ENCODE data around the gene RALA.

Gene RALA

DNA sequence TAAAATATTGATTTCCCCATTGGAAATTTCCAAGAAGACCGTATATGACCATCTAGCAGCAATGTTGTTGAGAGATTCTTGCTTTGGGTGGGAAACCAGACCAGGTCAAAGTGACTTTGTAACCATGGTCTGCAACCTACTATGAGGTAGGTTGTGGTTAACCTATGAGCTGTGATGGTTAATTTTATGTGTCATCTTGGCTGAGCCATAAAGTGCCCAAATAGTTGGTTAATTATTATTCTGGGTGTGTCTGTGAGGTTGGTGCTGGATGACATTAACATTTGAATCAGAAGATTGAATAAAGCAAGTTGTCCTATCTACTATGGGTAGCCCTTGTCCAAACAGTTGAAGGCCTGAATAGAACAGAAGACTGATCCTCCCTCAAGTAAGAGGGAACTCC, 18.3 kb upstream of the RALA start:
- FAIRE-seq (no peak), DNase-seq (ENCODE audit: insufficient read length, low spot score) (no peak)
- no peak for TF ChIP-seq POLR2A (IDR thresholded peaks at IDR 0.05; ENCODE audit: low read depth, low read length)

DNA sequence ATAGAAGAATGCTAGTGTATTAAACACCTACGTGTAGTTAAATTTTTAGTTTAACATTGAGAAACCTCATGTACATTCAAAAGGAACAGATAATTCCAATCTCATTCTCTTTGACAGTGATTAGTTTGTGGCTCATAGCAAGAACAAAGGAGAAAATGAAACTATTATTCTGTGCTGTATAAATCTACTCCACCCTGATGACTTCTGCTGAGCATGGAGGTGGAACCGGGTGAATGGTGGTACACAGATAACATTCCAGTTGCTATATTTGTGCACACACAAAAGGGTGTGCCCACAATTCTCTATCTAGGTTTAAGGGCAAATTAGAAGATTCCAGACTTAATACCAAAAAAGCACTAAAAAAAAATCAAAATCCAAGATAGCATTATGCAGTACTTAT, 17.0 kb upstream of the RALA start:
- DNase-seq (ENCODE audit: insufficient read length, low spot score) = no peak
- TF ChIP-seq POLR2A (IDR thresholded peaks at IDR 0.05; ENCODE audit: low read depth, low read length) = no peak
- FAIRE-seq = no peak

DNA sequence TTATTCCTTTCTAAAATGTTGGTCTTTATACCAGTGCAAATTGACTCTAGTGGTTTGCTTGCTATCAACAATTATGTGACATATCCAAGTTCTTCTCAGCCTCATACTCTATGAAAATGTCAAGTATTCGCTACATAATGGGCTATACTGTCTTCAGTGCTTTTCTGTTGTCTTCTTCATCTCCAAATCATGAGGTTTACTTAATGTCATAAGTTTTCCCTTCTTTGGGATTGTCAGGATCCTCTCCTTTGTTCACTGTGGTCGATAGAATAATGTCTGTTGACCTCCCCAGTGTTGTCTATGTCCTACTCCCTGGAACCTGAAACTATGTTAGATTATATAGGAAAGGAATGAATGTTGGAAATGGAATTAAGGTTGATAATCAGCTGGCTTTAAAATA, 16.4 kb upstream of the RALA start:
- FAIRE-seq = no peak
- TF ChIP-seq POLR2A (IDR thresholded peaks at IDR 0.05; ENCODE audit: low read depth, low read length) = no peak
- no peak for DNase-seq (ENCODE audit: insufficient read length, low spot score)

DNA sequence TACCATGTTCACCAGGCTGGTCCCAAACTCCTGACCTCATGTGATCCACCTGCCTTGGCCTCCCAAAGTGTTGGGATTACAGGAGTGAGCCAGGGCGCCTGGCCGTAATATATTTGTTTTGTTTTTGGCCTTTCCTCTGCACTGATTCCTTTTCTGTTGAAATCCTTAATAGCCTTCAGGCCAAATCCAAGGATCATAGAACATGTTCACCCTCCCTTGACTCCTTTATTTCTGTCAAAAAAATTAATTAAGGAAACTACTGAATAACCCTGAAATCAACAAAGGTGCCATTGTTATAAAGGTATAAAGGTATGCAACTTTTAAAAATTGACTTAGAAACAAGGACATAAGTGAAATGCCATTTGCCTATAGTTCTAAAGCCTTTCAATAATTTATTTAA, 15.5 kb upstream of the RALA start:
- DNase-seq (ENCODE audit: insufficient read length, low spot score) = no peak
- TF ChIP-seq POLR2A (IDR thresholded peaks at IDR 0.05; ENCODE audit: low read depth, low read length) = no peak
- FAIRE-seq = no peak

DNA sequence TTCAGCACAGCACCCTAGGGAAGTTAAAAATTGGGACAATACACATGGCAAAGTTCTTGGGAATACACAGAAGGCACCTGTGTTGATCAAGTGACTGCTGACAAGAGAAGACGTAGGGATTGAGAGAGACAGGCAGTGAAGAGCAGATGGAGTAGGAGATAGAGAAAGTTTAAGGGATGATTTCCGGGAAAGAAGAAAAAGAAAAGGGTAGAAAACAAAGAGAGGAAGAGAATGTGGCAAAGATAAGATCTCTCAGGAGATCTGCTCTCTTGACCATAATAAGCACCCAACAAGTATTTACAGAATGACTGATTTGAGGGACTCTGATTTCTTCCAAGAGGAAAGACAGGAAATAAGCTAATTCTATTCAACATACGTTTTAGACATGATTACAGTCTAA, 15.1 kb upstream of the RALA start:
- DNase-seq (ENCODE audit: insufficient read length, low spot score) = no peak
- no peak for TF ChIP-seq POLR2A (IDR thresholded peaks at IDR 0.05; ENCODE audit: low read depth, low read length)
- no peak for FAIRE-seq

DNA sequence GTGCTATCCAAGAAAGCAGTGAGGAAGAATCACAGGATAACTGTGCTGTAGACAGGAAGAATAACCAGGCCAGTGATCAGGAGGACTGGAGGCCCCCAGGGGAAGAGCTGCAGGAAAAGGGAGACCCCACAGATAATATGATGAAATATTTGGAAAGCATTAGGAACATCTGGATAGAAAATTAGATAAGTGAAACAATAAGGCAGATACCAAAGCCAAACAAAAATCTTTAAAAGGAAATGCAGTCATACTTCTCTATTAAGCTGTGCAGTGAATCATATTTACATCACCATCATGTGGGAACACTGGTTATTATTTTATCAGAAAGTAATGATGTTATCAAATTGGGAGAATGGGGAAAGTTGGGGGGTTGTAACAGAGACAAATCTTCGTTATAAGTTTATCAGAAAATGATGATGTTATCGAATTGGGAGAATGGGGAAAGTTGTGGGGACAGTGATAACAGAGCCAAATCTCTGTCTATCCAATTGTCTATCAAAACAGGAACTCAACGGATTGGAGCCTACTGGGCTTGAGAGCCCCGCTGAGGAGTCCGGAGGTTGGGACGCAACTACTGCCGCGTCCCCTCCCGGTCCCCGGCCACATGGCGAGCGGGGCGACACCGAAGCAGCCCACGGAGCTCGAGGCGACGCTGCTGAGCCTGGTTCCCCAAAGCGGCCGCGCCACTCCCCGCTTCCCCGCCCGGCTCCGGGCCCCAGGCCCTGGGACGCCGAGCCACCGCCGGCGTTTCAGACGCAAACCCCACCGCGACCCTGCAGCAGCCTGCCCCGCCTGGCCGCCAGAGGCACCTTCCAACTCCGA, 14.0 kb upstream of the RALA start:
- no peak for TF ChIP-seq POLR2A (IDR thresholded peaks at IDR 0.05; ENCODE audit: low read depth, low read length)
- peak; percentile 59 for DNase-seq (ENCODE audit: insufficient read length, low spot score)
- FAIRE-seq = peak; percentile 43

DNA sequence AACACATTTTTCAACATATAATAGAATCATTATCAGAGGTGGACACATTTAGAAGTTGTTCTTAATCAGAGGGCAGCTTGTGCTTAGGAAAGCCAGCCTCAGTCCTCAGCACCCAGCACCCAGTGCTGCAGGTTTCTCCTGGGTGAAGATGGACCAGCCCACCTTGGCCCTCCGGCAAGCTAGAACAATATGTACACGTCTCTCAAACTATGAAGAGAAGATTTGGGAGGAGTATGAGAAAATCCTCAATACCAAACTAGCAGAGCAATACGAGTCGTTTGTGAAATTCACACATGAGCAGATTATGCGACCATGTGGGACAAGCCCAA, 13.5 kb upstream of the RALA start:
- FAIRE-seq = no peak
- no peak for DNase-seq (ENCODE audit: insufficient read length, low spot score)
- TF ChIP-seq POLR2A (IDR thresholded peaks at IDR 0.05; ENCODE audit: low read depth, low read length) = no peak

DNA sequence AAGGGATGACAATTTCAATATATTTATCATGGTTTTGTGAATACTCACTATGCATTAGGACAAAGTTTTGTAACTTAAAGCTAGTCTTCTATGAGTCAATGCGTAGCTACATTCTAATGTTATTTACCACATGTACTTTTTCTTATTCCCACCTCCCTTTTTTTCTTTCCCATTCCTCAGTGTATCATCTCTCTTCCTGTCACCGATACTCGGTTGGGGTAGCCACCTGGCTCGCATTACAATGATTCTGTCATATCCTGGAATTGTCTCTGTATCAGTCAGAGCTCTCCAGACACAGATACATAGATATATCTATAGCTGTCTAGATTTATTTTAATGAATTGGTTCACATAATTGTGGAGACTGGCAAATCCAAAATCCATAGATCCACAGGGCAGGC, 9.8 kb upstream of the RALA start:
- DNase-seq (ENCODE audit: insufficient read length, low spot score) = no peak
- FAIRE-seq = no peak

DNA sequence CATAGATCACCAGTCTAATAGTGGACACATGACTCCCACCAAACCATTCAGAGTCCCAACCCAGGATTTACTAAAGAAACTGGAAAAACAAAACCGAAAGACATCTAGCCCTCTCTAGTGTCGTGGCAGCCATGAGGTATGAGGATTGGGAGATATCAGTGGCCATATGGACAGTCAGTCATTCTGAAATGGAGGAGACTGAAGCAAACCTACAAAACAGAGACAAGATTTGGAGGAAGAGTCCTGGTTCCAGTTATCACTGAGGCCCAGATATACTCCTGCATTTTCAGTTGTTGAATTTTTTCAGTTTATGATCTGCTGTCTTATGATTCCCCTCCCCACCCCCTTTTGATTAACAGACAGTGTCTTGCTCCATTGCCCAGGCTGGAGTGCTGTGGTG, 9.1 kb upstream of the RALA start:
- no peak for DNase-seq (ENCODE audit: insufficient read length, low spot score)

More for the DNA sequence above, 9.8 kb upstream of the RALA start:
- no peak for TF ChIP-seq POLR2A (IDR thresholded peaks at IDR 0.05; ENCODE audit: low read depth, low read length)

DNA sequence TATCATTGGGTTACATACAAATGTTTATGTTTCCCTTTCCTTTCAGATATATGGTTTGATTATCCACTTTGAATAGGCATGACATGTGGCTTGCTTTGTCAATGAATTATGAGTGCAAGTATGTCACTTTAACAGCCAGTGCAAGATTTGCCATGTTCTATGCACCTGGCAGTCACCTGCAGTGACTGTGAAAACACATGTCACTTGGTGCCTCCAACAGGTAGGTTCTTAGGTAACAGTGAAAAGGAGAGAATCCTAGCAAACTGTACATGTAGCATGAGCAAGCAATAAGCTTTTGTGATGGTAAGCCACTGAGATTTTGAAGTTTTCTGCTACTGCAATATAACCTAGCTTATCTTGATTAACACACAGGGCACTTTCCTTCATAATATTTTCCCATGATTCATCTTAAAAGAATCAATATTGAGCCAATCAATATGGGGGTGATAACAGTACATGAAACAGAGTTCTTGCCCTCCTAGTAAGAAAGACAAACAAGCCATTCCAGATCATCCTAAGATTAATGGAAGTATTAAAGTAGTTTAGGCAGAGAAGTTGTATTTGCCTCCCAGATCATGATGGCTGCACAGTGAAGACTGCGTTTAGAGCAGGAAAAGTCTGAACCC, 7.9 kb upstream of the RALA start:
- FAIRE-seq (peak; percentile 20), DNase-seq (ENCODE audit: insufficient read length, low spot score) (no peak)
- TF ChIP-seq POLR2A (IDR thresholded peaks at IDR 0.05; ENCODE audit: low read depth, low read length) = no peak

More for the DNA sequence above, 9.1 kb upstream of the RALA start:
- no peak for TF ChIP-seq POLR2A (IDR thresholded peaks at IDR 0.05; ENCODE audit: low read depth, low read length)
- FAIRE-seq = no peak

DNA sequence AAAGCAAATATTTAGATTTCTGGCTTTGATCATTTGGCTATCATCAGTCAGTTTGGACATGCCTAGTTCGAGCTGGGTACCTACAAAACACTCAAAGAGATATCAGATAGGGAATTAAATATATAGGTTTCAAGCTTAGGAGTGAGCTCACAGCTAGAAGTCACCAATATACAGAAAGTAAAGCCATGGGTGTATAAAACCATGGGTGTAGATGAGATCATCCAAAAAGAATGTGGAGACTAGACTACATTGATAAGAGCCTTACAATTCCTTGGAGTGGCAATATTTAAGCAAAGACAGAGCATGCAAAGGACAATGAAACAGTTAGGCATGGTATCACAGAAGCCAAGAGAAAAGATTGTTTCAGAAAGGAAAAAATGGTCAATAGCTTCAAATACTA, 7.2 kb upstream of the RALA start:
- peak; percentile 55 for DNase-seq (ENCODE audit: insufficient read length, low spot score)
- TF ChIP-seq POLR2A (IDR thresholded peaks at IDR 0.05; ENCODE audit: low read depth, low read length) = no peak
- peak; percentile 93 for FAIRE-seq

DNA sequence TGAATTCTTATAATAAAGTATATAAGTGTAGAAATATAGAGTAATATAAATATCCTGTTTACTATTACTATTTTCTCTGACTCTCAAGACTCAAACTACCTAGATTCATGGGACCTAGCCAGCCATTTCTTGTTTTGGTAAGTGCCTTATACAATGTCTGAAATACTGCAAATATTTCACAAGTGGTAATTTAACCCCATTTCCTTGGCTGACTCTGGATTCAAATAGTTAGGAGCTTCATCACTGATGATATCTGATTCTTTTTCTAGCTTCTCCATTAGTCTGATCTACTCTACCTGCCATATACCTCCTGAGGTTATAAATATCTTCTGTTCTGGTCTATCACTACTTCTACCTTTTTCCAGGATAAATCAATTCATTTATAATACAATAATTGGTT, 6.4 kb upstream of the RALA start:
- FAIRE-seq = no peak
- DNase-seq (ENCODE audit: insufficient read length, low spot score) = no peak
- TF ChIP-seq POLR2A (IDR thresholded peaks at IDR 0.05; ENCODE audit: low read depth, low read length) = no peak

DNA sequence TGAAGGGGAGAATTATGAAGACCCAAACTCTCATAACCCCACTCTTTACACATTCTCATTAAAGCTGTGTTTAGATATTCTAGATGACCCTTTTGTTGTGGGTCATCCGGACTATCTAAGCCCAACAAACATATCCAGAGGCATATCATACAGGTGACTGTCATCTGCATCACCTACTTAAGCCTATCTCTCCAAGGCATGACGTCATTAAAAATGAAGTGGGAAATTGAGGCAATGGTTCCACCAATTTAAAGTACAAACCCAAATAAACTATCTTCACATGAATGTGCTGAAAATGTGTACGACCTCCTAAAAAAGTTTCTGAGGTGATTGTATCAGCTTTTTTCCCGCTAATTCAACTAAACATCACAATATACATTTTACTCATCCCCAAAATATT, 4.5 kb upstream of the RALA start:
- DNase-seq (ENCODE audit: insufficient read length, low spot score) (no peak), FAIRE-seq (no peak)
- TF ChIP-seq POLR2A (IDR thresholded peaks at IDR 0.05; ENCODE audit: low read depth, low read length) = no peak

DNA sequence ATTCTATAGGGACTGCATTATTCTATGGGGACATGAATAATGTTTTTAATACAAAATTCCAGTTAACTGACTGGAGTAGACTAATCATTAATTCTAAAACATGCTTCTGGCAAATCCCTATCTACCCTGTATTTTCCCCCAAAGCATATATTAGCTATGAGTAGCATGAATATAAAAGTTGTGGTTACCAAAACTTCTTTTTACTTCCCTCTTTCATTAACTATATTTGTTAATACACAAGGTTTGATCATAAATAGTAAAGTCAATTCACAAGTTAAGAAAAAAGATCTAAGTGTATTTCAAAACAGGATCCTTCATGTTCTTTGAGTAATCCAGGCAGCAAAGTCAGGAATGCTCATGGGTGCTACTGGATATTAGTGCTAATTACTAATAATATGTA, 2.9 kb upstream of the RALA start:
- no peak for FAIRE-seq
- no peak for DNase-seq (ENCODE audit: insufficient read length, low spot score)
- no peak for TF ChIP-seq POLR2A (IDR thresholded peaks at IDR 0.05; ENCODE audit: low read depth, low read length)

DNA sequence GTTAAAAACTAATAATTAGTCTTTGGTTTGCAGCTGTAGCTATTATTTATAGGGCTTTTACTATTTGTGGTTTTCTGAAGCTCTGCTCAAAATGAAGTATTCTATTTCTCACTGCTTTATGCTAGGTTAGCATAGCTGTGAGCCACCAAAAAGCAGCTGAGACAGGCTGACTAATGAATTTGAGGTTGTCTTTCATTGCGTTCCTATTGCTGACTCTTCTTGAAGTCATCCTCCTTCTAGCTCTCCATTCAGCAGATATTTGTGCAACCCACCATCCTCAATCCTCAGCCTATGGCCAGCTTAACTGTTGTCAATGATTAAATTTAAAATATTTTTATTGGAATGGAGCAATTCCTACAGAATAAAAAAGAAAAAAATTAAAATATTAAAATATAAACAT, 2.1 kb upstream of the RALA start:
- TF ChIP-seq POLR2A (IDR thresholded peaks at IDR 0.05; ENCODE audit: low read depth, low read length) = no peak
- FAIRE-seq (peak; percentile 86), DNase-seq (ENCODE audit: insufficient read length, low spot score) (peak; percentile 56)

Data from H54 (cell line).